Lower leg skin (tissue), 4 donors: ENCODE measurements around the gene SMOC1. TPM values are rescaled to one million over a fixed set of nuclear protein-coding genes. Genes with fewer than 3 reads are reported as not detected.

Experiments used
- DNase-seq, 2 donors: peaks; one replicate each; pipeline ENCODE4 v3.0.0-alpha.2; 2019; ENCODE audit warnings: low spot score in 2 of 2
- H3K4me3 ChIP-seq: fragments of 200-600 bp; sonication (generic); 2 replicates; pipeline ENCODE4 v1.5.1; 2017; ENCODE audit warnings: mild to moderate bottlenecking, low read depth; ENCODE audit not compliant: poor library complexity, severe bottlenecking
- POLR2A ChIP-seq, 2 donors: fragments of 450-650 bp; IDR thresholded peaks; one replicate each; pipeline ENCODE4 v1.6.1; 2016 to 2017; ENCODE audit warnings: antibody characterized with exemption in 2 of 2, mild to moderate bottlenecking in 1 of 2, moderate library complexity in 1 of 2
- WGBS, 2 donors: methylation state at CpG; one replicate each; pipeline ENCODE4 v1.1.5; 2018; 5-methylcytosine and 5-hydroxymethylcytosine counted together
- intact Hi-C: fragments of 100-400 bp; cut with DNase I; formaldehyde crosslinking; loops from one replicate; pipeline ENCODE4 v1.15.0; 2023; ENCODE audit warnings: low total_unique reads
- total RNA-seq, 4 donors: library from RNA; depleted of rRNA; stranded (reverse); fragments of >200 nt; gene quantifications; one replicate each; pipeline ENCODE4 v1.1.0, GENCODE V29; 2016
- TF ChIP-seq, protein P1 (sequence below), 3 donors: fragments of 450-650 bp; IDR thresholded peaks; one replicate each; pipeline ENCODE4 v1.5.1; 2016; ENCODE audit warnings: antibody characterized with exemption in 3 of 3, mild to moderate bottlenecking in 3 of 3, moderate library complexity in 2 of 3

The SMOC1 gene
- total RNA-seq, 4 donors from 2014 or later = 1.1 to 5.4 (median 1.9) TPM

DNA sequence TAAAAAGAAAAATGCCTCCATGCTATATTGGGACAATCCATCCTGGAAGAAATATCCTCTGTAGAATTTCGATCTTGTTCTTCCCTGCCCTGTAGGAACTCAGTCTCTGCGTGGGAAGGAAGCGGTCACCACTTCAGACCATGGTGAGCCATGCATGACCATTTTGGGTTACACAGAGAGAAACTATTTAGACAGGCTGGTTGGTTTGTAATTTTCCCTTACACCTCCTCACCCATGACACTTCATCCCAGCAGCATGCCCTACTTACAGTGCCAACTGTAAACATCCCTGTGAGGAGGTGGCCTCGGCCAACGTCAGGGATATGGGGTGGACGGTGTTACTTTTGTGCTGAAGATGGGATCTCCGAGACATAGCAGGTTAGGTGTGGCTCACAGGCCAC is 121.4 kb downstream of the SMOC1 start:
- DNase-seq = peak in 1 of 2 donors; percentile 68
- no peak overlapping the region for H3K4me3 ChIP-seq
- intact Hi-C loops = no loop called here
- 84 to 87% methylated on average over 7 of the region's 7 CpGs for WGBS, 2 donors
- TF ChIP-seq, protein P1, sequence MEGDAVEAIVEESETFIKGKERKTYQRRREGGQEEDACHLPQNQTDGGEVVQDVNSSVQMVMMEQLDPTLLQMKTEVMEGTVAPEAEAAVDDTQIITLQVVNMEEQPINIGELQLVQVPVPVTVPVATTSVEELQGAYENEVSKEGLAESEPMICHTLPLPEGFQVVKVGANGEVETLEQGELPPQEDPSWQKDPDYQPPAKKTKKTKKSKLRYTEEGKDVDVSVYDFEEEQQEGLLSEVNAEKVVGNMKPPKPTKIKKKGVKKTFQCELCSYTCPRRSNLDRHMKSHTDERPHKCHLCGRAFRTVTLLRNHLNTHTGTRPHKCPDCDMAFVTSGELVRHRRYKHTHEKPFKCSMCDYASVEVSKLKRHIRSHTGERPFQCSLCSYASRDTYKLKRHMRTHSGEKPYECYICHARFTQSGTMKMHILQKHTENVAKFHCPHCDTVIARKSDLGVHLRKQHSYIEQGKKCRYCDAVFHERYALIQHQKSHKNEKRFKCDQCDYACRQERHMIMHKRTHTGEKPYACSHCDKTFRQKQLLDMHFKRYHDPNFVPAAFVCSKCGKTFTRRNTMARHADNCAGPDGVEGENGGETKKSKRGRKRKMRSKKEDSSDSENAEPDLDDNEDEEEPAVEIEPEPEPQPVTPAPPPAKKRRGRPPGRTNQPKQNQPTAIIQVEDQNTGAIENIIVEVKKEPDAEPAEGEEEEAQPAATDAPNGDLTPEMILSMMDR (IDR thresholded peaks at IDR 0.05) = no peak
- no peak for TF ChIP-seq POLR2A (IDR thresholded peaks at IDR 0.05)

DNA sequence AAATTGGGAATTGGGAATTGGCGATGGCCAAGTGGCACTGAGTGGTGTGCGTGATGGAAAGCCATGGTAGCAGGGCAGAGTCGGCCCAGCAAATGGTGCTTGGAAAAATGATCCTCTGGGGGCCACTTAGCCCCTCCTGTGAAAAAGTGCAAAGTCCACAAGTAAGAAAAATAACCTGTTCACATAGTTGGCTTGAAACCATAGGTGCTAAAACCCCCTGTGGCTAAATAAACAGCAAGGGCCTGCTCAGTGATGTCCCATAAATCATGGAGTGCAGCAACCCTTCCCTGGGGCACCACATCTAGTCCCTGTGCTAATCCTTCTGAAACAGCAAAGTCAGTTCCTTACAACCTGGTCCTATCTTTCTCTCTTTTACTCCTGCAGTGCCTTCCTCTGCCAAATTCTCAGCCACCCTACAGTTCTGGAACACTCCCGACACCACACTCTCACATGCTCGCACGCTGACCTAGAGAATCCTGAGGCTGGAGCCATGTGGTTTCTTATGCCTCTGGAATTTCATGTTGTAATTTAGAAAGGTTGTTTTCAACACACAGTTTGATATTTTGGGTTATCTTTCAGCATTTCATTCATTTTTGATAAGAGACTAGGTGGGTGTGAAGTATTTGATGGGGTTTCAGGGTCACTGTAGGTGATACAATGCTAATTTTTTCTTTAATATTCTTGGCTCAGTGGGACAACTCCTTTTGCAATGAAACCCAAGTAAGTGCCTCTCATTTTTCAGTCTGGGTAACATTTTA is 123.6 kb downstream of the SMOC1 start:
- WGBS, 2 donors = 83 to 89% methylated on average over 6 of the region's 6 CpGs
- DNase-seq = peak in 1 of 2 donors; percentile 53
- H3K4me3 ChIP-seq = no peak overlapping the region
- intact Hi-C loops = no loop called here
- TF ChIP-seq POLR2A (IDR thresholded peaks at IDR 0.05) = no peak
- TF ChIP-seq, protein P1 (IDR thresholded peaks at IDR 0.05) = no peak

DNA sequence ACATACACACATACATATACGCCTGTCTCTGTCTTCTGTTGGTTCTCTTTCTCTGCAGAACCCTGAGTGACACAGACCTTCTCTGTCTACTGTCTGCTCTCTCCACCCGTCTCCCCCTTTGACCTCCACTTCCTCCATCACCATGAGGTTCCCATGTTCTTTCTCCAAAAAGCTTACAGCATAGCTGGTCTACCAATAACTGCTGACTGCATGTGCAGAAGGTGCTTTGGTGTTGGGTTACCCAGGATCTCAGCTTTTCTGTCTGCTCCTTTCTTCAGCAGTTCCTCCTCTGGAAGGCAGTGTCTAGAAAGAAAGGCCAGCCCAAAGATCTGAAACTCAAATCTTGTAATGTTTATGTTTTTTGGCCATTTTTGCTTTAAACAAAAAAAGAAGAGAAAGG is 125.6 kb downstream of the SMOC1 start:
- H3K4me3 ChIP-seq = no peak overlapping the region
- DNase-seq = no peak
- WGBS, 2 donors = 84 to 89% methylated on average over 2 of the region's 2 CpGs
- intact Hi-C loops = no loop called here
- TF ChIP-seq, protein P1 (IDR thresholded peaks at IDR 0.05) = no peak

DNA sequence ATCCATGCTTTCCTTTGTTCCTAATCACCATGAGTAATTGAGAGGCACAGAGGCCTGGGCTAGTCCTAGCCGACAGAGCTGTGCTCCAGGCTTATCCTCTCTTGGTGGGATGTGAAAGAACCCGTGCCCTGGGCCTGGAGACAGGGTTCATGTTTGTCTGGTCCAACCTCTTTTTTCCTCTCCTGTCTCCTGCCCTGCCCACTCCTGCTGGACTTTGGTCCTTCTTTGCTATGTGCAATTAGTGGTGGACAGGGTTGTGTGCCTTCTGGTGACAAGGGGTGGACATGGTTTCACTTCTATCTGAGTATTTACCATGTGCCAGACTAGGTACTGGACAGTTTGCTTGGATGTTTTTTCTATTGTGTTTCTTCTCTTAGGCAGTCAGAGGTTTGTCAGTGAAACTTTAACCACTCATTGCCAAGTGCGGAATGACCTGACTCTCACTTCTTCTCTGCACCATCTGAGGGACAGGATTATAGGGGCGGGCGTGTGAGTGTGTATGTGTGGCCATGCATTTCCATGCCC is 126.1 kb downstream of the SMOC1 start:
- intact Hi-C loops = no loop called here
- 77 to 85% methylated on average over 5 of the region's 5 CpGs for WGBS, 2 donors
- peak in 1 of 2 donors; percentile 54 for DNase-seq
- H3K4me3 ChIP-seq = no peak overlapping the region
- TF ChIP-seq, protein P1 (IDR thresholded peaks at IDR 0.05) = no peak
- no peak for TF ChIP-seq POLR2A (IDR thresholded peaks at IDR 0.05)

DNA sequence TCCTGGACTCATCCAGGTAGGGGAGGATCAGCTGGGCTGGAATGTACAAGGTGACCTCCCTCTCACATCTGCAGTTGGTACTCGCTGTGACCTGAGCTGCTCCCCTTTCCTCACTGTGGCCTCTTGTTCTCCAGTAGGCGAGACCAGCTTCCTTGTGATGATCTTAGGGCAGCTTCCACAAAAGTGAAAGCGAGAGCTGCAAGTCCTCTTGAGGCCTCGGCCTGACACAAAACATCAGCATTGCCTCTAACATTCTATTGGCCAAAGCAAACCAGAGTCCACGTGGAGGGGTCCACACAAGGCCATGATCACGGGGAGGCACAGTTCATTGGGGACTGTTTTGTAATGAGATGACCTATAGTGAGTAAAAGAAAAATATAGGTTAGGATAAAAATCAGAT is 127.5 kb downstream of the SMOC1 start:
- H3K4me3 ChIP-seq = no peak overlapping the region
- 78 to 85% methylated on average over 6 of the region's 6 CpGs for WGBS, 2 donors
- intact Hi-C loops = no loop called here
- no peak for TF ChIP-seq POLR2A (IDR thresholded peaks at IDR 0.05)
- TF ChIP-seq, protein P1 (IDR thresholded peaks at IDR 0.05) = no peak
- peak in 1 of 2 donors; percentile 48 for DNase-seq
